ENCODE results near the gene ABHD13. TPM values are rescaled to one million over a fixed set of nuclear protein-coding genes. Genes with fewer than 3 reads are reported as not detected.
A peak's percentile ranks its signal among the peaks of the same experiment; 100 is the strongest.

ABHD13 gene
- total RNA-seq, result 4.7 and 6.0 TPM in 2 replicates

GRCh38 chr13:108218044-108218974 is at the start of gene ABHD13:
Gene ABHD13, plus strand, starts transcription at chr13:108218392. Its CDS starts 10,827 bp downstream, at chr13:108229219.
- Histone ChIP-seq H3K36me3 (ENCODE audit: control insufficient read depth, insufficient read depth, low read length) (peaks cover 1% of the 10 kb centered on the region), H3K4me3 (ENCODE audit: low read depth, low read length) (peak within 1 kb of the TSS; percentile 81), H3K27me3 (ENCODE audit: control insufficient read depth, insufficient read depth, low read length) (no peaks in the 10 kb centered on the region)
- DNase-seq (ENCODE audit: low read depth), result peak; percentile 64
- no peak for FAIRE-seq
- peak; percentile 8 for TF ChIP-seq CTCF (IDR thresholded peaks at IDR 0.05; ENCODE audit: insufficient read depth, low read length, severe bottlenecking)

- TF ChIP-seq CTCF (IDR thresholded peaks at IDR 0.05; ENCODE audit: insufficient read depth, low read length, severe bottlenecking), result no peak
- no peak for FAIRE-seq
Measured at GRCh38 chr13:108168929-108169328, 49.3 kb upstream of the ABHD13 start.

GRCh38 chr13:108176685-108177274 is 41.4 kb upstream of the ABHD13 start:
- TF ChIP-seq CTCF (IDR thresholded peaks at IDR 0.05; ENCODE audit: insufficient read depth, low read length, severe bottlenecking), result peak; percentile 54
- Histone ChIP-seq H3K36me3 (ENCODE audit: control insufficient read depth, insufficient read depth, low read length) (no peaks in the 10 kb centered on the region), H3K4me3 (ENCODE audit: low read depth, low read length) (no peak overlapping the region), H3K27me3 (ENCODE audit: control insufficient read depth, insufficient read depth, low read length) (no peaks in the 10 kb centered on the region)
- no peak for FAIRE-seq
- DNase-seq (ENCODE audit: low read depth), result peak; percentile 35

More at GRCh38 chr13:108168929-108169328, 49.3 kb upstream of the ABHD13 start:
- Histone ChIP-seq H3K27me3 (ENCODE audit: control insufficient read depth, insufficient read depth, low read length) (no peaks in the 10 kb centered on the region), H3K36me3 (ENCODE audit: control insufficient read depth, insufficient read depth, low read length) (no peaks in the 10 kb centered on the region), H3K4me3 (ENCODE audit: low read depth, low read length) (no peak overlapping the region)
- no peak for DNase-seq (ENCODE audit: low read depth)

GRCh38 chr13:108178078-108178477 is 40.1 kb upstream of the ABHD13 start:
- DNase-seq (ENCODE audit: low read depth) (no peak), FAIRE-seq (no peak)
- no peak for TF ChIP-seq CTCF (IDR thresholded peaks at IDR 0.05; ENCODE audit: insufficient read depth, low read length, severe bottlenecking)
- Histone ChIP-seq H3K27me3 (ENCODE audit: control insufficient read depth, insufficient read depth, low read length) (no peaks in the 10 kb centered on the region), H3K4me3 (ENCODE audit: low read depth, low read length) (no peak overlapping the region), H3K36me3 (ENCODE audit: control insufficient read depth, insufficient read depth, low read length) (no peaks in the 10 kb centered on the region)

GRCh38 chr13:108182652-108183051 is 35.5 kb upstream of the ABHD13 start:
- Histone ChIP-seq H3K36me3 (ENCODE audit: control insufficient read depth, insufficient read depth, low read length) (no peaks in the 10 kb centered on the region), H3K4me3 (ENCODE audit: low read depth, low read length) (no peak overlapping the region), H3K27me3 (ENCODE audit: control insufficient read depth, insufficient read depth, low read length) (no peaks in the 10 kb centered on the region)
- DNase-seq (ENCODE audit: low read depth) (no peak), FAIRE-seq (no peak)
- no peak for TF ChIP-seq CTCF (IDR thresholded peaks at IDR 0.05; ENCODE audit: insufficient read depth, low read length, severe bottlenecking)
